Activated T-helper 17 cell treated with anti-CD3 and anti-CD28 coated beads, Interleukin-2, amount 50 U/mL, for 72 hours (primary cell): ENCODE measurements around the gene MYO9A. TPM values are rescaled to one million over a fixed set of nuclear protein-coding genes. Genes with fewer than 3 reads are reported as not detected.

Experiments
- ATAC-seq: fragments of 150-1000 bp; cut with Tn5 transposase; replicated peaks from 2 replicates; pipeline ENCODE4 v1.10.0; 2021; ENCODE audit warnings: mild to moderate bottlenecking, moderate library complexity
- H3K27ac Mint-ChIP-seq: one replicate; pipeline ENCODE4 v1.8.0; 2022; ENCODE audit warnings: mixed read lengths
- H3K27me3 Mint-ChIP-seq: one replicate; pipeline ENCODE4 v1.8.0; 2022; ENCODE audit warnings: mixed read lengths
- H3K36me3 Mint-ChIP-seq: one replicate; pipeline ENCODE4 v1.8.0; 2022; ENCODE audit warnings: low read depth, mild to moderate bottlenecking, mixed read lengths
- H3K4me1 Mint-ChIP-seq: one replicate; pipeline ENCODE4 v1.8.0; 2022; ENCODE audit warnings: mixed read lengths
- H3K4me3 Mint-ChIP-seq: one replicate; pipeline ENCODE4 v1.8.0; 2022; ENCODE audit warnings: mild to moderate bottlenecking, mixed read lengths
- H3K9me3 Mint-ChIP-seq: one replicate; pipeline ENCODE4 v1.8.0; 2022; ENCODE audit warnings: mixed read lengths
- total RNA-seq, 2 donors: library from RNA; stranded (reverse); gene quantifications; one replicate each; pipeline ENCODE4 v1.2.3, GENCODE V29; 2022

MYO9A gene
- total RNA-seq, 2 donors from 2014 or later, result 20.5 to 29.3 TPM

- Mint-ChIP-seq H3K36me3 (no peaks in the 10 kb centered on the region), H3K27ac (peak overlapping the region; percentile 30), H3K27me3 (peaks cover 9% of the 10 kb centered on the region), H3K4me1 (no peaks in the 10 kb centered on the region), H3K4me3 (no peak overlapping the region), H3K9me3 (no peaks in the 10 kb centered on the region)
- no peak for ATAC-seq
Measured at GRCh38 chr15:71807691-71808091, 310.3 kb downstream of the MYO9A start.

GRCh38 chr15:71807125-71807629 lies 310.8 kb downstream of the MYO9A start:
- peak overlapping the region; percentile 30 for H3K27ac Mint-ChIP-seq
- no peaks in the 10 kb centered on the region for H3K36me3 Mint-ChIP-seq

GRCh38 chr15:71806452-71806931 lies 311.5 kb downstream of the MYO9A start:
- no peaks in the 10 kb centered on the region for H3K36me3 Mint-ChIP-seq
- ATAC-seq, result no peak
- peaks cover 13% of the 10 kb centered on the region for H3K27me3 Mint-ChIP-seq
- H3K4me1 Mint-ChIP-seq, result no peaks in the 10 kb centered on the region
- H3K9me3 Mint-ChIP-seq, result no peaks in the 10 kb centered on the region
- H3K27ac Mint-ChIP-seq, result no peak overlapping the region
- no peak overlapping the region for H3K4me3 Mint-ChIP-seq

More at GRCh38 chr15:71807125-71807629, 310.8 kb downstream of the MYO9A start:
- no peak for ATAC-seq
- no peaks in the 10 kb centered on the region for H3K9me3 Mint-ChIP-seq
- no peak overlapping the region for H3K4me3 Mint-ChIP-seq
- no peaks in the 10 kb centered on the region for H3K4me1 Mint-ChIP-seq
- H3K27me3 Mint-ChIP-seq, result peaks cover 13% of the 10 kb centered on the region

- no peak overlapping the region for H3K4me3 Mint-ChIP-seq
- no peaks in the 10 kb centered on the region for H3K36me3 Mint-ChIP-seq
- peaks cover 24% of the 10 kb centered on the region for H3K27me3 Mint-ChIP-seq
- H3K4me1 Mint-ChIP-seq, result no peaks in the 10 kb centered on the region
- no peaks in the 10 kb centered on the region for H3K9me3 Mint-ChIP-seq
- H3K27ac Mint-ChIP-seq, result no peak overlapping the region
- no peak for ATAC-seq
Measured at GRCh38 chr15:71804695-71805470, 313.1 kb downstream of the MYO9A start.

GRCh38 chr15:71804226-71804625 lies 313.7 kb downstream of the MYO9A start:
- peaks cover 25% of the 10 kb centered on the region for H3K27me3 Mint-ChIP-seq
- no peaks in the 10 kb centered on the region for H3K4me1 Mint-ChIP-seq
- no peak for ATAC-seq
- H3K4me3 Mint-ChIP-seq, result no peak overlapping the region
- no peaks in the 10 kb centered on the region for H3K9me3 Mint-ChIP-seq
- H3K27ac Mint-ChIP-seq, result no peak overlapping the region
- H3K36me3 Mint-ChIP-seq, result no peaks in the 10 kb centered on the region

DNA sequence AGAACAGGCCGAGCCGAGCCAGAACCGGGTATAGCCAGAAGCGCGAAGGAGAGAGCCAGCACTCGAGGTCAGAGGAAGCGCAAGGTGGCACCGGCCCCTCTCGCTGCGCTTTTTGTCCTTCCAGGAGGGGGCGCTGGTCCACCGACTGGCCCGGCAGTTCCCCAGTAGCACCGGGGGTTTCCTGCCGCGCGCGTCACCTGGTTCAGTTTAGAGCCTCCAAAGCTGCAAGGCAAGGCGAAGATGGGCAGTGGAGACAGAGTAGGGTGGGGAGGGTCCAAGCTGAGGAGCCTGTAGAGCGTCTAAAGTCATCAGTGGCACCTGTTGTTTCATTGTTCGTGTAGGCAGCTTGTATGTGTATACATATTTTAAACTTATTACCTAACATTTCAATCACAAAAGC lies 315.2 kb downstream of the MYO9A start:
- H3K36me3 Mint-ChIP-seq, result no peaks in the 10 kb centered on the region

GRCh38 chr15:71801935-71802655 lies 315.9 kb downstream of the MYO9A start:
- no peaks in the 10 kb centered on the region for H3K9me3 Mint-ChIP-seq
- peaks cover 24% of the 10 kb centered on the region for H3K27me3 Mint-ChIP-seq
- H3K4me3 Mint-ChIP-seq, result no peak overlapping the region
- no peaks in the 10 kb centered on the region for H3K36me3 Mint-ChIP-seq
- H3K4me1 Mint-ChIP-seq, result no peaks in the 10 kb centered on the region
- no peak for ATAC-seq
- no peak overlapping the region for H3K27ac Mint-ChIP-seq

More for the DNA sequence above, 315.2 kb downstream of the MYO9A start:
- ATAC-seq, result peak; percentile 60
- Mint-ChIP-seq H3K27me3 (peaks cover 24% of the 10 kb centered on the region), H3K9me3 (no peaks in the 10 kb centered on the region), H3K27ac (no peak overlapping the region), H3K4me3 (no peak overlapping the region), H3K4me1 (no peaks in the 10 kb centered on the region)

GRCh38 chr15:71800835-71801745 lies 316.9 kb downstream of the MYO9A start:
- Mint-ChIP-seq H3K27me3 (peaks cover 24% of the 10 kb centered on the region), H3K4me3 (no peak overlapping the region), H3K27ac (no peak overlapping the region), H3K9me3 (no peaks in the 10 kb centered on the region), H3K36me3 (no peaks in the 10 kb centered on the region), H3K4me1 (no peaks in the 10 kb centered on the region)
- peak; percentile 39 for ATAC-seq

DNA sequence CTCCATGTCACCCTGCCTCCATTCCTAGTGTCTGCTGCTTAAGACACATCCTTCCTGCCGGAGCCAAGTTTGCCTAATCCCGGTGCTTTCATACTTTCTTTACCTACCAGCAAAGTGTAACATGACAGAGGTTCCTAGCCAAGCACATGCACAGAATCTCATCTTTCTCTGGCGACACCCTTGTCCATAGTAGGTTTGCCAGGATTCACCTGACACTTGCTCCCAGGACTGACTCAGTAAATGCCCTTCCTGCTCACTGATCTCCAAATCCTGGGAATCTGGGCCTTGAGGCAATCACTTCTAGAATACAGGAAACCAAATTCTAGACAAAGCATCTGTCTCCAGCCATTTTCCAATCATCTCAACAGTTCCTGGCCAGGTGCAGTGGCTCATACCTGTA lies 317.8 kb downstream of the MYO9A start:
- no peak overlapping the region for H3K27ac Mint-ChIP-seq
- H3K9me3 Mint-ChIP-seq, result no peaks in the 10 kb centered on the region
- ATAC-seq, result no peak

DNA sequence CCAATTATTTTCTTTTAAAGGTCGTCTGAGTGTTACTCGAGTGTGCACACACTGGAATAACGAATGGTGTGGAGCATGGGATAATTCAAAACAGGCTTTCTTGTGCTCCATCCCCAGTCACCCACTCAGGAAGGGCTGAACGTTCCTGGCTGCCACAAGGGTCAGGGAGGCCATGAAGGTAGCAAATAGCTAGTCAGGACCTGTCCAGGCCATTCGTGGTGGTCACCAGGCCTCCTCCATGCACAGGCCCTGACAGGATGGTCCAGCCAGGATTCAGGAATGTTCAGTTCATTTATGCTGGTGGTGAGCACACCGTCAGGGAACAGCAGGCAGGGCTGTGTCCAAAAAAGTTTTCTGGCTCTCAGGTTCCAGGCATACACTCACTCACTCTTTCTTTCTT lies 319.3 kb downstream of the MYO9A start:
- Mint-ChIP-seq H3K9me3 (no peaks in the 10 kb centered on the region), H3K36me3 (no peaks in the 10 kb centered on the region), H3K4me3 (no peak overlapping the region), H3K27ac (no peak overlapping the region), H3K27me3 (peaks cover 24% of the 10 kb centered on the region), H3K4me1 (no peaks in the 10 kb centered on the region)
- ATAC-seq, result no peak

More for the DNA sequence above, 317.8 kb downstream of the MYO9A start:
- H3K4me3 Mint-ChIP-seq, result no peak overlapping the region
- no peaks in the 10 kb centered on the region for H3K36me3 Mint-ChIP-seq
- H3K4me1 Mint-ChIP-seq, result no peaks in the 10 kb centered on the region
- peaks cover 24% of the 10 kb centered on the region for H3K27me3 Mint-ChIP-seq

GRCh38 chr15:71792521-71792920 lies 325.4 kb downstream of the MYO9A start:
- Mint-ChIP-seq H3K36me3 (no peaks in the 10 kb centered on the region), H3K27me3 (peaks cover 3% of the 10 kb centered on the region), H3K27ac (no peak overlapping the region), H3K9me3 (no peaks in the 10 kb centered on the region), H3K4me1 (no peaks in the 10 kb centered on the region), H3K4me3 (no peak overlapping the region)
- ATAC-seq, result no peak

- no peaks in the 10 kb centered on the region for H3K9me3 Mint-ChIP-seq
- no peak overlapping the region for H3K4me3 Mint-ChIP-seq
- ATAC-seq, result no peak
- no peak overlapping the region for H3K27ac Mint-ChIP-seq
- H3K27me3 Mint-ChIP-seq, result peaks cover 3% of the 10 kb centered on the region
- H3K4me1 Mint-ChIP-seq, result no peaks in the 10 kb centered on the region
- H3K36me3 Mint-ChIP-seq, result no peaks in the 10 kb centered on the region
Measured at GRCh38 chr15:71791975-71792374, 326.0 kb downstream of the MYO9A start.

GRCh38 chr15:71790081-71790480 lies 327.9 kb downstream of the MYO9A start:
- H3K9me3 Mint-ChIP-seq, result no peaks in the 10 kb centered on the region
- no peaks in the 10 kb centered on the region for H3K4me1 Mint-ChIP-seq
- no peaks in the 10 kb centered on the region for H3K36me3 Mint-ChIP-seq
- ATAC-seq, result no peak
- H3K27me3 Mint-ChIP-seq, result peaks cover 15% of the 10 kb centered on the region
- H3K27ac Mint-ChIP-seq, result no peak overlapping the region
- no peak overlapping the region for H3K4me3 Mint-ChIP-seq

- Mint-ChIP-seq H3K4me3 (no peak overlapping the region), H3K4me1 (no peaks in the 10 kb centered on the region), H3K27me3 (peaks cover 19% of the 10 kb centered on the region), H3K27ac (no peak overlapping the region), H3K36me3 (no peaks in the 10 kb centered on the region), H3K9me3 (no peaks in the 10 kb centered on the region)
- no peak for ATAC-seq
Measured at GRCh38 chr15:71789616-71790015, 328.3 kb downstream of the MYO9A start.
